ENCODE data around the gene RIPK4.
"Not testable (repeated sequence)": the region's sequence is repeated elsewhere in the genome, so short reads cannot be mapped to it uniquely, and the experiment has no call there.

RIPK4 gene

GRCh38 chr21:41714299-41714865, 52.5 kb downstream of the RIPK4 start:
- DNase-seq (ENCODE audit: low read depth in 2 of 2): not testable (repeated sequence)

GRCh38 chr21:41713495-41714281, 53.2 kb downstream of the RIPK4 start:
- no peak for DNase-seq (ENCODE audit: low read depth in 2 of 2)

GRCh38 chr21:41712730-41713129, 54.1 kb downstream of the RIPK4 start:
- DNase-seq (ENCODE audit: low read depth in 2 of 2): no peak

- no peak for DNase-seq (ENCODE audit: low read depth in 2 of 2)
Measured at GRCh38 chr21:41712201-41712600, 54.7 kb downstream of the RIPK4 start.

- DNase-seq (ENCODE audit: low read depth in 2 of 2): no peak
Measured at GRCh38 chr21:41711416-41712007, 55.3 kb downstream of the RIPK4 start.

GRCh38 chr21:41710823-41711160, 56.1 kb downstream of the RIPK4 start:
- no peak for DNase-seq (ENCODE audit: low read depth in 2 of 2)

GRCh38 chr21:41709965-41710822, 56.7 kb downstream of the RIPK4 start:
- DNase-seq (ENCODE audit: low read depth in 2 of 2): no peak

- no peak for DNase-seq (ENCODE audit: low read depth in 2 of 2)
Measured at GRCh38 chr21:41709166-41709565, 57.7 kb downstream of the RIPK4 start.

GRCh38 chr21:41707960-41708330, 58.9 kb downstream of the RIPK4 start:
- DNase-seq (ENCODE audit: low read depth in 2 of 2): no peak

GRCh38 chr21:41707231-41707959, 59.5 kb downstream of the RIPK4 start:
- DNase-seq (ENCODE audit: low read depth in 2 of 2): no peak

- DNase-seq (ENCODE audit: low read depth in 2 of 2): peak in 1 of 2 donors; percentile 11
Measured at GRCh38 chr21:41706678-41707077, 60.2 kb downstream of the RIPK4 start.

- no peak for DNase-seq (ENCODE audit: low read depth in 2 of 2)
Measured at GRCh38 chr21:41706263-41706639, 60.6 kb downstream of the RIPK4 start.

- no peak for DNase-seq (ENCODE audit: low read depth in 2 of 2)
Measured at GRCh38 chr21:41705546-41706262, 61.1 kb downstream of the RIPK4 start.

GRCh38 chr21:41703857-41704501, 62.9 kb downstream of the RIPK4 start:
- no peak for DNase-seq (ENCODE audit: low read depth in 2 of 2)

GRCh38 chr21:41701749-41702148, 65.1 kb downstream of the RIPK4 start:
- no peak for DNase-seq (ENCODE audit: low read depth in 2 of 2)

GRCh38 chr21:41699311-41699710, 67.5 kb downstream of the RIPK4 start:
- no peak for DNase-seq (ENCODE audit: low read depth in 2 of 2)

- no peak for DNase-seq (ENCODE audit: low read depth in 2 of 2)
Measured at GRCh38 chr21:41698071-41698470, 68.8 kb downstream of the RIPK4 start.

- no peak for DNase-seq (ENCODE audit: low read depth in 2 of 2)
Measured at GRCh38 chr21:41695513-41695912, 71.3 kb downstream of the RIPK4 start.

GRCh38 chr21:41694042-41694441, 72.8 kb downstream of the RIPK4 start:
- not testable (repeated sequence) for DNase-seq (ENCODE audit: low read depth in 2 of 2)

GRCh38 chr21:41692185-41692565, 74.7 kb downstream of the RIPK4 start:
- DNase-seq (ENCODE audit: low read depth in 2 of 2): no peak

Data from stimulated activated CD4-positive, alpha-beta T cell treated with anti-CD3 and anti-CD28 coated beads, Interleukin-4, amount 100 ng/mL, for 48 hours (primary cell).